ENCODE results near the gene DPYSL3. TPM values are rescaled to one million over a fixed set of nuclear protein-coding genes. Genes with fewer than 3 reads are reported as not detected.

DPYSL3 gene
- 17.2 TPM for total RNA-seq (2021; ENCODE audit: unreplicated experiment)
- polyA plus RNA-seq (2012) = 9.1 and 11.4 TPM in 2 replicates
- Bru-seq, nascent RNA = percentile 43 among the genes with signal in this experiment
- percentile 45 among the genes with signal in this experiment for BruChase-seq, experiment 1, labeled RNA remaining after a 6-hour chase
- percentile 37 among the genes with signal in this experiment for BruChase-seq, experiment 2, labeled RNA remaining after a 2-hour chase
- long read RNA-seq, full-length matches to known transcripts = 3 of 13 reads
- long read RNA-seq, partial matches to known transcripts = 9 of 13 reads
- long read RNA-seq, other reads (novel, unspliced or antisense) = 1 of 13 reads

DNA sequence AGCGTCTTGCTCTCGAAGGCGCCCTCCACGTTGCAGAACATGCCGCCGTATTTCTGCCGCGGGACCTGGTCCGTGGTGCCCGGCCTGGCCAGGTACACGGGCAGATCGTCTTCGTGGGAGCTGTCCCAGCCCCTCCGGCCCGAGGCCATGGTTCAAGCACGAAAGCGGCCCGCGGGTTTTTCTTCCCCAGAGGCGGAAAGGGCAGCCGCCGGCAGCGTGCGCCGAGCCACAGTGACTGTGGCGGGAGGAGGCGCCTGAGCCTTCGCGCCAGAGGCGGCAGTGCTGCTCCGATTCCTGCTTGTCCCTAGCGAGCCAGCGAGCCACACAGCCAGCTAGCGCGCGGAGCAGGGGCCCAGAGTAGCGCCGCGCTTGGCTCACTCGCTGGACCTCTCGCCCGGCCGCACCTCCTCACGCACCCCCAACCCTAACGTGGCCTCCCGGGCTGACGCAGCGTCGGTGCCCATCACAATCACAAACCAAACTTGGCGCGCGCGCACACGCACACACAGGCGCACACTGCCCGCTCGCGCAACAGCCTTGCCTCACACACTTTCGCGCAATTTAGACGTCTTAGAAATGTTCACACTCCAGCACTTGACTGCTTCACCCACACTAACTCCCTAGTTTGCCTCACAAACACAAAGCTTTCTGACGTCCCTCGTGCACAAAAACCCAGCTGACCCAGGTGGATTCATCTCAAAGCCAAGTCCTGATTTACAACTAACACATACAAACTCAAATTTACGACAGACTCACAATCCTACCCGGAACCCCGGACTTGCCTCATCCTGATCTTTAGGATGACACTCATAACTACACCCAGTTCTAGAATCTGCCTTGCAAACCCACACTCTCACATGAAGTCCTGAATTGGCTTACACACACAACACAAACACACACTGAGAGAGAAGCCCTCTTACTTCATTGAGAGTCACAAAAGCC, at the start of gene DPYSL3:
TSS of gene DPYSL3 (minus strand) at position 359 of the 942 bp plus-strand sequence. CDS start at position 149, 210 bp downstream.
- peak; percentile 86 for ATAC-seq
- ChIA-PET RAD21 (ENCODE audit: low non-redundant PET in 1 of 2, low total read pairs in 2 of 2, uncharacterized antibody in 2 of 2, unreplicated experiment in 2 of 2) (no interaction called here), CTCF (no interaction called here), POLR2A (no interaction called here)
- Histone ChIP-seq H3K9me2 (ENCODE audit: insufficient read depth) (no peaks in the 10 kb centered on the region), H3K27ac (ENCODE audit: low read depth, low read length) (peak within 1 kb of the TSS; percentile 37; the same call in 1 of the 2 replicates), H3K9me3 (ENCODE audit: control insufficient read depth in 1 of 2, insufficient read depth in 1 of 2, low read depth in 1 of 2, low read length in 2 of 2) (no peaks in the 10 kb centered on the region), H3K79me2 (ENCODE audit: insufficient read depth, low read length) (no peaks in the 10 kb centered on the region), H3K4me1 (ENCODE audit: control insufficient read depth in 1 of 2, insufficient read depth in 2 of 2, low read length in 2 of 2) (peaks cover 0 to 13% of the 10 kb centered on the region in 2 experiments; a peak in 2 of 4 replicates), H3K36me3 (ENCODE audit: control insufficient read depth in 1 of 2, insufficient read depth in 2 of 2, low read length in 2 of 2) (no peaks in the 10 kb centered on the region), H3K4me2 (ENCODE audit: low read length) (peak within 1 kb of the TSS; percentile 79), H3K4me3 (replicated peaks in 1 of 2; ENCODE audit: low read depth in 1 of 2, low read length in 2 of 2) (peak within 1 kb of the TSS; percentile 46 to 61), H4K20me1 (ENCODE audit: insufficient read depth) (no peaks in the 10 kb centered on the region), H3K9ac (ENCODE audit: low read length) (peak within 1 kb of the TSS; percentile 57), H3K27me3 (ENCODE audit: insufficient read depth, low read length) (no peaks in the 10 kb centered on the region), H2AFZ (ENCODE audit: low read depth, low read length, poor library complexity, severe bottlenecking) (no peak within 1 kb of the TSS)
- BruUV-seq (replicated peaks) = TSS peak; percentile 68
- DNase-seq (ENCODE audit: low read depth, low spot score) = peak; percentile 15
- intact Hi-C loops (cut with micrococcal nuclease) = no loop called here
- no peak for TF ChIP-seq ZFX (IDR thresholded peaks at IDR 0.05)
- TF ChIP-seq POLR2A (IDR thresholded peaks at IDR 0.05; ENCODE audit: borderline replicate concordance, extremely low read depth, insufficient read depth, insufficient read length) = no peak
- TF ChIP-seq, protein P1, sequence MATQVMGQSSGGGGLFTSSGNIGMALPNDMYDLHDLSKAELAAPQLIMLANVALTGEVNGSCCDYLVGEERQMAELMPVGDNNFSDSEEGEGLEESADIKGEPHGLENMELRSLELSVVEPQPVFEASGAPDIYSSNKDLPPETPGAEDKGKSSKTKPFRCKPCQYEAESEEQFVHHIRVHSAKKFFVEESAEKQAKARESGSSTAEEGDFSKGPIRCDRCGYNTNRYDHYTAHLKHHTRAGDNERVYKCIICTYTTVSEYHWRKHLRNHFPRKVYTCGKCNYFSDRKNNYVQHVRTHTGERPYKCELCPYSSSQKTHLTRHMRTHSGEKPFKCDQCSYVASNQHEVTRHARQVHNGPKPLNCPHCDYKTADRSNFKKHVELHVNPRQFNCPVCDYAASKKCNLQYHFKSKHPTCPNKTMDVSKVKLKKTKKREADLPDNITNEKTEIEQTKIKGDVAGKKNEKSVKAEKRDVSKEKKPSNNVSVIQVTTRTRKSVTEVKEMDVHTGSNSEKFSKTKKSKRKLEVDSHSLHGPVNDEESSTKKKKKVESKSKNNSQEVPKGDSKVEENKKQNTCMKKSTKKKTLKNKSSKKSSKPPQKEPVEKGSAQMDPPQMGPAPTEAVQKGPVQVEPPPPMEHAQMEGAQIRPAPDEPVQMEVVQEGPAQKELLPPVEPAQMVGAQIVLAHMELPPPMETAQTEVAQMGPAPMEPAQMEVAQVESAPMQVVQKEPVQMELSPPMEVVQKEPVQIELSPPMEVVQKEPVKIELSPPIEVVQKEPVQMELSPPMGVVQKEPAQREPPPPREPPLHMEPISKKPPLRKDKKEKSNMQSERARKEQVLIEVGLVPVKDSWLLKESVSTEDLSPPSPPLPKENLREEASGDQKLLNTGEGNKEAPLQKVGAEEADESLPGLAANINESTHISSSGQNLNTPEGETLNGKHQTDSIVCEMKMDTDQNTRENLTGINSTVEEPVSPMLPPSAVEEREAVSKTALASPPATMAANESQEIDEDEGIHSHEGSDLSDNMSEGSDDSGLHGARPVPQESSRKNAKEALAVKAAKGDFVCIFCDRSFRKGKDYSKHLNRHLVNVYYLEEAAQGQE (IDR thresholded peaks at IDR 0.05; ENCODE audit: low read depth) = no peak
- no peak for TF ChIP-seq SRF (IDR thresholded peaks at IDR 0.05; ENCODE audit: low read depth)
- TF ChIP-seq ELF1 (IDR thresholded peaks at IDR 0.05; ENCODE audit: borderline replicate concordance, low read depth) = no peak
- no peak for TF ChIP-seq EZH2 (IDR thresholded peaks at IDR 0.05)
- TF ChIP-seq FOSL1 (IDR thresholded peaks at IDR 0.05; ENCODE audit: low read depth) = no peak
- TF ChIP-seq, protein P2, sequence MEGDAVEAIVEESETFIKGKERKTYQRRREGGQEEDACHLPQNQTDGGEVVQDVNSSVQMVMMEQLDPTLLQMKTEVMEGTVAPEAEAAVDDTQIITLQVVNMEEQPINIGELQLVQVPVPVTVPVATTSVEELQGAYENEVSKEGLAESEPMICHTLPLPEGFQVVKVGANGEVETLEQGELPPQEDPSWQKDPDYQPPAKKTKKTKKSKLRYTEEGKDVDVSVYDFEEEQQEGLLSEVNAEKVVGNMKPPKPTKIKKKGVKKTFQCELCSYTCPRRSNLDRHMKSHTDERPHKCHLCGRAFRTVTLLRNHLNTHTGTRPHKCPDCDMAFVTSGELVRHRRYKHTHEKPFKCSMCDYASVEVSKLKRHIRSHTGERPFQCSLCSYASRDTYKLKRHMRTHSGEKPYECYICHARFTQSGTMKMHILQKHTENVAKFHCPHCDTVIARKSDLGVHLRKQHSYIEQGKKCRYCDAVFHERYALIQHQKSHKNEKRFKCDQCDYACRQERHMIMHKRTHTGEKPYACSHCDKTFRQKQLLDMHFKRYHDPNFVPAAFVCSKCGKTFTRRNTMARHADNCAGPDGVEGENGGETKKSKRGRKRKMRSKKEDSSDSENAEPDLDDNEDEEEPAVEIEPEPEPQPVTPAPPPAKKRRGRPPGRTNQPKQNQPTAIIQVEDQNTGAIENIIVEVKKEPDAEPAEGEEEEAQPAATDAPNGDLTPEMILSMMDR (IDR thresholded peaks at IDR 0.05 in 2 of 3, conservative IDR thresholded peaks at IDR 0.05 in 1 of 3; ENCODE audit: borderline replicate concordance in 1 of 3, insufficient read depth in 1 of 3, low read depth in 2 of 3, low read length in 2 of 3) = 0 out of 6 replicates have a peak, but pooled peaks of 1 of the 3 experiments have one; percentile 4
- TF ChIP-seq YY1 (IDR thresholded peaks at IDR 0.05; ENCODE audit: extremely low read depth, insufficient replicate concordance, low read depth, low read length) = no peak
- TF ChIP-seq TCF7L2 (IDR thresholded peaks at IDR 0.05; ENCODE audit: borderline replicate concordance, extremely low read depth, insufficient read depth, insufficient read length) = no peak
- TF ChIP-seq JUND (IDR thresholded peaks at IDR 0.05) = no peak
- TF ChIP-seq, protein P3, sequence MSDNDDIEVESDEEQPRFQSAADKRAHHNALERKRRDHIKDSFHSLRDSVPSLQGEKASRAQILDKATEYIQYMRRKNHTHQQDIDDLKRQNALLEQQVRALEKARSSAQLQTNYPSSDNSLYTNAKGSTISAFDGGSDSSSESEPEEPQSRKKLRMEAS (IDR thresholded peaks at IDR 0.05) = peak; percentile 80
- TF ChIP-seq EGR1 (IDR thresholded peaks at IDR 0.05; ENCODE audit: low read depth) = no peak
- peak; percentile 21; the same call in 1 of the 2 replicates for TF ChIP-seq CBX3 (IDR thresholded peaks at IDR 0.05; ENCODE audit: low read depth)
